ENCODE measurements around the gene PSG4. TPM values are rescaled to one million over a fixed set of nuclear protein-coding genes. Genes with fewer than 3 reads are reported as not detected.
"Not testable (repeated sequence)": the region's sequence is repeated elsewhere in the genome, so short reads cannot be mapped to it uniquely, and the experiment has no call there.

PSG4 gene
- total RNA-seq, 1 experiment from 2014 or later, result not detected

- Mint-ChIP-seq H3K4me3 (ENCODE audit: unreplicated experiment) (no peak overlapping the region), H3K9me3 (ENCODE audit: unreplicated experiment) (peaks cover 23% of the 10 kb centered on the region), H3K27me3 (ENCODE audit: insufficient read depth, unreplicated experiment) (no peaks in the 10 kb centered on the region), H3K36me3 (ENCODE audit: insufficient read depth, unreplicated experiment) (no peaks in the 10 kb centered on the region), H3K27ac (ENCODE audit: unreplicated experiment) (no peak overlapping the region), H3K4me1 (ENCODE audit: low read depth, unreplicated experiment) (no peaks in the 10 kb centered on the region)
- no peak for TF ChIP-seq CTCF (IDR thresholded peaks at IDR 0.05; ENCODE audit: insufficient read depth in 1 of 2, low read depth in 1 of 2, low read length in 1 of 2, severe bottlenecking in 1 of 2, unreplicated experiment in 1 of 2)
- ChIA-PET CTCF (no interaction called here), POLR2A (no interaction called here)
- H3K36me3 ChIP-seq (ENCODE audit: control insufficient read depth, insufficient read depth, low read length), result no peaks in the 10 kb centered on the region
- intact Hi-C loops (cut with micrococcal nuclease; ENCODE audit: unreplicated experiment), result no loop called here
- no peaks in the 10 kb centered on the region for H3K9me3 ChIP-seq
- H3K27me3 ChIP-seq (replicated peaks; ENCODE audit: control insufficient read depth, insufficient read depth, low read length), result no peaks in the 10 kb centered on the region
- H3K4me1 ChIP-seq, result no peaks in the 10 kb centered on the region
- no TSS peak for BruUV-seq (replicated peaks)
- H3K4me3 ChIP-seq (ENCODE audit: low read depth, low read length), result no peak overlapping the region
- peak in 1 of 2 experiments; percentile 5 for DNase-seq
These were observed 53.2 kb downstream of the PSG4 start for GRCh38 chr19:43152214-43152613.

- H3K27me3 Mint-ChIP-seq (ENCODE audit: insufficient read depth, unreplicated experiment); H3K9me3 ChIP-seq; H3K27me3 ChIP-seq (replicated peaks; ENCODE audit: control insufficient read depth, insufficient read depth, low read length); POLR2A ChIA-PET; H3K4me3 Mint-ChIP-seq (ENCODE audit: unreplicated experiment); H3K4me1 ChIP-seq; DNase-seq; CTCF ChIA-PET; BruUV-seq (replicated peaks); H3K27ac Mint-ChIP-seq (ENCODE audit: unreplicated experiment); H3K4me3 ChIP-seq (ENCODE audit: low read depth, low read length); H3K36me3 ChIP-seq (ENCODE audit: control insufficient read depth, insufficient read depth, low read length); H3K36me3 Mint-ChIP-seq (ENCODE audit: insufficient read depth, unreplicated experiment); H3K4me1 Mint-ChIP-seq (ENCODE audit: low read depth, unreplicated experiment); intact Hi-C loops (cut with micrococcal nuclease; ENCODE audit: unreplicated experiment): not testable (repeated sequence)
- H3K9me3 Mint-ChIP-seq (ENCODE audit: unreplicated experiment), result peaks cover 34% of the 10 kb centered on the region
These were observed 55.6 kb downstream of the PSG4 start for GRCh38 chr19:43149788-43150187.

GRCh38 chr19:43148233-43148632, 57.2 kb downstream of the PSG4 start:
- Histone ChIP-seq H3K36me3 (ENCODE audit: control insufficient read depth, insufficient read depth, low read length) (no peaks in the 10 kb centered on the region), H3K27me3 (replicated peaks; ENCODE audit: control insufficient read depth, insufficient read depth, low read length) (no peaks in the 10 kb centered on the region), H3K4me3 (ENCODE audit: low read depth, low read length) (no peak overlapping the region), H3K9me3 (no peaks in the 10 kb centered on the region), H3K4me1 (no peaks in the 10 kb centered on the region)
- H3K4me3 Mint-ChIP-seq (ENCODE audit: unreplicated experiment), result no peak overlapping the region
- intact Hi-C loops (cut with micrococcal nuclease; ENCODE audit: unreplicated experiment), result no loop called here
- no peaks in the 10 kb centered on the region for H3K4me1 Mint-ChIP-seq (ENCODE audit: low read depth, unreplicated experiment)
- no peak for TF ChIP-seq CTCF (IDR thresholded peaks at IDR 0.05; ENCODE audit: insufficient read depth in 1 of 2, low read depth in 1 of 2, low read length in 1 of 2, severe bottlenecking in 1 of 2, unreplicated experiment in 1 of 2)
- peaks cover 26% of the 10 kb centered on the region for H3K9me3 Mint-ChIP-seq (ENCODE audit: unreplicated experiment)
- ChIA-PET POLR2A (no interaction called here), CTCF (no interaction called here)
- no TSS peak for BruUV-seq (replicated peaks)
- no peak overlapping the region for H3K27ac Mint-ChIP-seq (ENCODE audit: unreplicated experiment)
- no peak for DNase-seq
- H3K36me3 Mint-ChIP-seq (ENCODE audit: insufficient read depth, unreplicated experiment), result no peaks in the 10 kb centered on the region
- no peaks in the 10 kb centered on the region for H3K27me3 Mint-ChIP-seq (ENCODE audit: insufficient read depth, unreplicated experiment)

Other genes starting within 250 kb of the PSG4 start
- 0.41 TPM in 1 of 2 replicates, not detected in the other for gene PSG11, start 179.2 kb downstream of the PSG4 start, total RNA-seq (2022)
- gene PSG2, start 122.9 kb downstream of the PSG4 start, total RNA-seq (2022), result 0.30 and 0.45 TPM in 2 replicates
- gene PSG5, start 19.1 kb downstream of the PSG4 start, total RNA-seq (2022), result 1.2 and 1.7 TPM in 2 replicates
- not detected in 2 replicates for gene PSG9, start 63.9 kb upstream of the PSG4 start, total RNA-seq (2022)
- 0.14 TPM in 1 of 2 replicates, not detected in the other for gene CD177, start 148.0 kb upstream of the PSG4 start, total RNA-seq (2022)
- gene TEX101, start 209.3 kb upstream of the PSG4 start, total RNA-seq (2022), result not detected in 2 replicates

Measured in Caco-2 (cell line).